CD4-positive, alpha-beta T cell treated with Interleukin-10 for 1 hour (primary cell): Measurements from ENCODE around the gene ENHO.

Experiments used
- DNase-seq: peaks from one replicate; pipeline ENCODE4 v3.0.0-alpha.2; 2020

Gene ENHO

GRCh38 chr9:34522971-34523797 is at the start of gene ENHO:
TSS of gene ENHO (minus strand) at chr9:34522990. CDS start at chr9:34521695, 1,295 bp downstream.
- DNase-seq = peak; percentile 94

GRCh38 chr9:34572092-34572491 is 49.3 kb upstream of the ENHO start:
- no peak for DNase-seq

GRCh38 chr9:34571481-34571810 is 48.7 kb upstream of the ENHO start:
- no peak for DNase-seq

- DNase-seq = no peak
Observed at GRCh38 chr9:34570809-34571480, 48.2 kb upstream of the ENHO start.

GRCh38 chr9:34570376-34570775 is 47.6 kb upstream of the ENHO start:
- no peak for DNase-seq

GRCh38 chr9:34568774-34569173 is 46.0 kb upstream of the ENHO start:
- no peak for DNase-seq

- DNase-seq = no peak
Observed at GRCh38 chr9:34568133-34568532, 45.3 kb upstream of the ENHO start.

- DNase-seq = no peak
Observed at GRCh38 chr9:34566972-34567371, 44.2 kb upstream of the ENHO start.

GRCh38 chr9:34566322-34566721 is 43.5 kb upstream of the ENHO start:
- no peak for DNase-seq

GRCh38 chr9:34565856-34566255 is 43.1 kb upstream of the ENHO start:
- no peak for DNase-seq

GRCh38 chr9:34564617-34565016 is 41.8 kb upstream of the ENHO start:
- DNase-seq = no peak

GRCh38 chr9:34563262-34563661 is 40.5 kb upstream of the ENHO start:
- DNase-seq = no peak

- DNase-seq = no peak
Observed at GRCh38 chr9:34562135-34562745, 39.5 kb upstream of the ENHO start.

GRCh38 chr9:34560599-34561214 is 37.9 kb upstream of the ENHO start:
- DNase-seq = no peak

- no peak for DNase-seq
Observed at GRCh38 chr9:34559624-34560455, 37.0 kb upstream of the ENHO start.

GRCh38 chr9:34558919-34559623 is 36.3 kb upstream of the ENHO start:
- DNase-seq = no peak

- no peak for DNase-seq
Observed at GRCh38 chr9:34558364-34558763, 35.6 kb upstream of the ENHO start.

- no peak for DNase-seq
Observed at GRCh38 chr9:34557426-34558321, 34.9 kb upstream of the ENHO start.

- no peak for DNase-seq
Observed at GRCh38 chr9:34556949-34557348, 34.2 kb upstream of the ENHO start.

GRCh38 chr9:34555936-34556525 is 33.2 kb upstream of the ENHO start:
- no peak for DNase-seq

- no peak for DNase-seq
Observed at GRCh38 chr9:34555500-34555899, 32.7 kb upstream of the ENHO start.
